GM12801 (cell line): Measurements from ENCODE around the gene RRAS.

Source experiments
- TF ChIP-seq, protein P1 (sequence below): IDR thresholded peaks from one replicate; pipeline ENCODE4 v1.5.1; 2011; ENCODE audit warnings: control low read depth; ENCODE audit not compliant: insufficient read length; ENCODE audit errors: extremely low read depth

The RRAS gene

DNA sequence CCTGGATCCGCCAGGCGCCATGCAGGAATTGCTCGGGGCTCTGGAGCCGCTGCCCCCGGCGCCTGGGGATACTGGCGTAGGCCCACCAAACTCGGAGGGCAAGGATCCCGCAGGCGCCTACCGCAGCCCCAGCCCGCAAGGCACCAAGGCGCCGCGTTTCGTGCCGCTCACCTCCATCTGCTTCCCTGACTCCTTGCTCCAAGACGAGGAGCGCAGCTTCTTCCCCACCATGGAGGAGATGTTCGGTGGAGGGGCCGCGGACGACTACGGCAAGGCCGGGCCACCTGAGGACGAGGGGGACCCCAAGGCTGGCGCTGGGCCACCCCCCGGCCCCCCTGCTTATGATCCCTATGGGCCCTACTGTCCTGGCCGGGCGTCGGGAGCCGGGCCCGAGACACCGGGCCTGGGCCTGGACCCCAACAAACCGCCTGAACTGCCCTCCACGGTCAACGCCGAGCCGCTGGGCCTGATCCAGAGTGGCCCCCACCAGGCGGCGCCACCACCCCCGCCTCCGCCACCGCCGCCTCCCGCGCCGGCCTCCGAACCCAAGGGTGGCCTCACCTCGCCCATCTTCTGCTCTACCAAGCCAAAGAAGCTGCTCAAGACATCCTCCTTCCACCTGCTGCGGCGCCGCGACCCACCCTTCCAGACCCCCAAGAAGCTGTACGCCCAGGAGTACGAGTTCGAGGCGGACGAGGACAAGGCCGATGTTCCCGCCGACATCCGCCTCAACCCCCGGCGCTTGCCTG, 42.8 kb downstream of the RRAS start:
- TF ChIP-seq, protein P1, sequence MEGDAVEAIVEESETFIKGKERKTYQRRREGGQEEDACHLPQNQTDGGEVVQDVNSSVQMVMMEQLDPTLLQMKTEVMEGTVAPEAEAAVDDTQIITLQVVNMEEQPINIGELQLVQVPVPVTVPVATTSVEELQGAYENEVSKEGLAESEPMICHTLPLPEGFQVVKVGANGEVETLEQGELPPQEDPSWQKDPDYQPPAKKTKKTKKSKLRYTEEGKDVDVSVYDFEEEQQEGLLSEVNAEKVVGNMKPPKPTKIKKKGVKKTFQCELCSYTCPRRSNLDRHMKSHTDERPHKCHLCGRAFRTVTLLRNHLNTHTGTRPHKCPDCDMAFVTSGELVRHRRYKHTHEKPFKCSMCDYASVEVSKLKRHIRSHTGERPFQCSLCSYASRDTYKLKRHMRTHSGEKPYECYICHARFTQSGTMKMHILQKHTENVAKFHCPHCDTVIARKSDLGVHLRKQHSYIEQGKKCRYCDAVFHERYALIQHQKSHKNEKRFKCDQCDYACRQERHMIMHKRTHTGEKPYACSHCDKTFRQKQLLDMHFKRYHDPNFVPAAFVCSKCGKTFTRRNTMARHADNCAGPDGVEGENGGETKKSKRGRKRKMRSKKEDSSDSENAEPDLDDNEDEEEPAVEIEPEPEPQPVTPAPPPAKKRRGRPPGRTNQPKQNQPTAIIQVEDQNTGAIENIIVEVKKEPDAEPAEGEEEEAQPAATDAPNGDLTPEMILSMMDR, result no peak

DNA sequence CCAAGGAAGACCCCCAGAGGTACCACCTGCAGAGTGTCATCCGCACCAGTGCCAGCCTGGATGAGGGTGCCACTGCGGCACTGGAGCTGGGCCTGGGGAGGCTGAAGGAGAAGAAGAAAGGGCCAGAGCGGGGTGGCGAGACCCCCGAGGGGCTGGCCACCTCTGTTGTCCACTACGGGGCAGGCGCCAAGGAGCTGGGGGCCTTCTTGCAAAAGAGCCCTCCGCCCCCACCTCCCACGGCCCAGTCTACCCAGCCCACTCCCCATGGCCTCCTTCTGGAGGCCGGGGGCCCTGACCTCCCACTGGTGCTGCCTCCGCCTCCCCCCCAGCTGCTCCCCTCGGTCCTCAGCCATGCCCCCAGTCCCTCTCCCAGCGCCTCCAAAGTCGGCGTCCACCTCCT, 43.5 kb downstream of the RRAS start:
- TF ChIP-seq, protein P1, result no peak

DNA sequence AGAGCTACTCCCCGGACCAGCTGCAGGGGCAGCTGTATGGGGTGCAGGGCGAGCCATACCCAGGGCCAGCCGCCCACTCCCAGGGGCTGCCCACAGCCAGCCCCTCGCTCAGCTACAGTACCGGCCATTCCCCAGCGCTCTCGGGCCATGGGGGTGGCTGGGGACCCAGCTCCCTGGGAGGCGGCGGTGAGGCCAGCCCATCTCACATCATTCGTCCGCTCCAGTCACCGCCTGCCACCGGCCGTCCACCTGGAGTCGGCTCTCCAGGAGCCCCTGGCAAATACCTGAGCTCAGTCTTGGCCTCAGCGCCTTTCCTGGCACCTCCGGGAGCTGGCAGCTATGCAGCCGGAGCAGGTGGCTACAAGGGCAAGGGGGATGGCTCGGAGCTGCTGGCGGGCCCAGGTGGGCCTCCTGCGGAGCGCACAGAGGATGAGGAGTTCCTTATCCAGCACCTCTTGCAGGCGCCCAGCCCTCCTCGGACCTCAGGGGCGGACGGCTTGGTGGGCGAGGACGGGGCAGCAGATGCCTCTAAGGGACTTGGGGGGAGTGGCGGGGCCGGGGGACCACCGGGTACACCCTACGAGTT, 44.0 kb downstream of the RRAS start:
- TF ChIP-seq, protein P1, result no peak

DNA sequence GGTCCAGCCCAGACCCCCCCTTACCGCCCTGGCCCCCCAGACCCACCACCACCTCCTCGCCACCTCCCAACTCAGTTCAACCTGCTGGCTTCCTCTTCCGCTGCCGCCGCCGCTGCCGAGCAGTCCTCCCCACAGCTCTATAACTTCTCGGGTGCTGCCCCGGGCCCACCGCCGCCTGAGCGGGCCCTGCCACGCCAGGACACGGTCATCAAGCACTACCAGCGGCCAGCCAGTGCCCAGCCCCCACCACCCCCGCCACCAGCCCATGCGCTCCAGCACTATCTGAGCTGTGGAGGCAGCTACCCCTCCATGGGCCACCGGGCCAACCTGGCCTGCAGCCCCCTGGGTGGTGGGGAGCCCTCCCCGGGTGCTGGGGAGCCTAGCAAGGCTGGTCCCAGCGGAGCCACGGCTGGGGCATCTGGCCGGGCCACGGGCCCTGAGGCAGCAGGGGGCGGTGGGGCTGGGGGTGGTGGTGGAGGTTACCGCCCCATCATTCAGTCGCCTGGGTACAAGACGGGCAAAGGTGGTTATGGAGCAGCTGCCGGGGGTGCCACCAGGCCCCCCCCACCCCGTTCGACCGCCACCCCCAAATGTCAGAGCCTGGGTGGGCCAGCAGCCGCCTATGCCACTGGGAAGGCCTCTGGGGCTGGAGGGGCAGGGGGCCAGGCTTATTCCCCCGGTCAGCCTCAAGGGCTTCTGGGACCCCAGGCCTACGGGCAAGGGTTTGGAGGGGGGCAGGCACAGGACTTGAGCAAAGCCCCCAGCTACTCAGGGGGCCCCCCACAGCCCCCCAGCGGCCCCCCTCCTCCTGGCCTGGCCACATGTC, 44.7 kb downstream of the RRAS start:
- TF ChIP-seq, protein P1, result no peak

DNA sequence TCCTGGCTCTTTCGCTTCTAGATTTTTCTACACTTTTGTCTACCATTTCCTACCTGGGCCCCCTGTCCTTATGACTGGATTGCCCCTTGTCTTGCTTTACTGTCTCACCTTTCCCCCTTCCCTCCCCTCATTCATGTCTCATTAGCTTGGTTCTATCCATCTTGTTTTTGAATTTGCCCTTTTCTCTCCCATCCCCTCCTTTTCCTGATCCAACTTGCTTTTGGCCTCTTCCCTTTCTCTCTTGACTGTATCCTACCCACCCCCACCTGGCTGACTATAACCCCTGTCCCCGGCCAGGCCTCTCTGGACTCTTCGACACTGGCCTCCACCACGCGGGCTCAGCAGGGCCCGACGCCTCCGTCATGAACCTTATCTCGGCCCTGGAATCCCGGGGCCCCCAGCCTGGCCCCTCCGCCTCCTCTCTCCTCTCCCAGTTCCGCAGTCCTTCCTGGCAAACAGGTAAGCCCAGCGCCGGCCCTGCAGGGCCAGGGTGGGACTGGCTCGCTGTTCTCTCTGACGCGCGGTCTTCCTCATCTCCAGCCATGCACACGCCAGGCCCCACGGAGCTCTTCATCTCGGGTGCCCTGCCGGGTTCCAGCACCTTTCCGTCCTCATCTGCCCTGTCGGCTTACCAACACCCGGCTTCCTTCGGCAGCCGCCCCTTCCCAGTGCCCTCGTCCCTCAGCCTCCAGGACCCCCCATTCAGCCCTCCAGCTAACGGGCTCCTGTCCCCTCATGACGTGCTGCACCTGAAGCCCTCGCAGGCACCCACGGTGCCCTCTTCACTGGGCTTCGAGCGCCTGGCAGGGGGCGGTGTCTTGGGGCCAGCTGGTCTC, 45.6 kb downstream of the RRAS start:
- TF ChIP-seq, protein P1, result no peak

DNA sequence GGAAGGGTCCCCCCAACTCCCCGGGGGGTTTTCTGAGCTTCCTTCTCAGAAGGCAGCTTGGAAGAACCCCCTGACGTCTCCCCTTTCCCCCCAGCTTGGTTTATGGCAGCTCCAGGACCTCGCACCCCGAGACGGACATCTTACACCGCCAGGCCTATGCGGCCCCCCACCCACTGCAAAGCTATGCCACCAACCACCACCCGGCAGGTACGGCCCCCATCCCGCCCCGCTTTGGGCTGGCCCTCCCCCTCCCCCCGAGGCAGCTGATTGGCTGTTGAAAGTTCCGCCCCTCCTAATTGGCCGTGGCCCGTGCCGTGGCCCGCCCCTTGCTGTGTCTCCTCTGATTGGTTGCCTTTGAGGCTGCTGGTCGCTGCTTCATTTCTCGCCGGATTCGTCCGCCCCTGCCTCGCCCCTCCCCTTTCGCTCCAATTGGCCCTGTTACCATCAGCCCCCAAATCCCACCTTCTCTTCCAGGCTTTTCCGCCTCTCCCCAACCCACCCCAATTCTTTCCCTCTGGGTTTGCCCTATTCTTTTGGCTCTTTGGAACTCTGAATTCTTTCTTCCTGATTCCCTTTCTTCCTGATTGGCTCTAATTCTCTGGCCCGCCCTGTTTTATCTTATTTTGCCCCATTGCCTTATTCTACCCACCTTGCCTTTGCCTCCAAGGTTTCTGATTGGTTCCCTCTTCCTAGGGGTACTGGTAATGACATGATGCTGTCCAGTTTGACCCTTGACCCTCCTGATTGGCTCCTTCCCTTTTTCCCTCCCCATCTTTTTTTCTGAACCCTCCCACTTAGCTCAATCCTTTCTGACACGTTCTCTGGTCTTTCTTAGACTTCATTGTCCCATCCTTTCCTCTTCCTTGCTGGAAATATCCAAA, 46.5 kb downstream of the RRAS start:
- TF ChIP-seq, protein P1, result no peak
